Astrocyte of the cerebellum (primary cell): ENCODE results near the gene SPNS1.

ENCODE experiments used
- DNase-seq: peaks from one replicate; pipeline ENCODE4 v3.0.0-alpha.2; 2011; ENCODE audit warnings: low read depth
- H3K4me3 ChIP-seq: 2 replicates; pipeline ENCODE4 v1.5.1; 2011; ENCODE audit warnings: mild to moderate bottlenecking, low read depth, low read length, moderate library complexity
- CTCF ChIP-seq: IDR thresholded peaks from 2 replicates; pipeline ENCODE4 v1.5.1; 2012; ENCODE audit warnings: low read length, low read depth, moderate library complexity, mild to moderate bottlenecking; ENCODE audit errors: missing control alignments
- in situ Hi-C: cut with HindIII; loops from 2 replicates; pipeline ENCODE4 v1.10.0; 2017; ENCODE audit warnings: low sequenced_read_pairs

Gene SPNS1

GRCh38 chr16:28983644-28984043 is 9.1 kb downstream of the SPNS1 start:
- no peak for DNase-seq
- in situ Hi-C loops = no loop called here
- no peak overlapping the region for H3K4me3 ChIP-seq
- TF ChIP-seq CTCF = no peak

GRCh38 chr16:28984091-28984490 is 9.5 kb downstream of the SPNS1 start:
- in situ Hi-C loops = no loop called here
- DNase-seq = no peak
- H3K4me3 ChIP-seq = no peak overlapping the region
- no peak for TF ChIP-seq CTCF

- H3K4me3 ChIP-seq = no peak within 1 kb of the TSS
- DNase-seq = no peak
- TF ChIP-seq CTCF = no peak
- in situ Hi-C loops = no loop called here
Observed at GRCh38 chr16:28984619-28985135, 10.1 kb downstream of the SPNS1 start, which contains the start of gene LAT. LAT (plus strand) TSS chr16:28985052; CDS start chr16:28985418, 366 bp downstream.

DNA sequence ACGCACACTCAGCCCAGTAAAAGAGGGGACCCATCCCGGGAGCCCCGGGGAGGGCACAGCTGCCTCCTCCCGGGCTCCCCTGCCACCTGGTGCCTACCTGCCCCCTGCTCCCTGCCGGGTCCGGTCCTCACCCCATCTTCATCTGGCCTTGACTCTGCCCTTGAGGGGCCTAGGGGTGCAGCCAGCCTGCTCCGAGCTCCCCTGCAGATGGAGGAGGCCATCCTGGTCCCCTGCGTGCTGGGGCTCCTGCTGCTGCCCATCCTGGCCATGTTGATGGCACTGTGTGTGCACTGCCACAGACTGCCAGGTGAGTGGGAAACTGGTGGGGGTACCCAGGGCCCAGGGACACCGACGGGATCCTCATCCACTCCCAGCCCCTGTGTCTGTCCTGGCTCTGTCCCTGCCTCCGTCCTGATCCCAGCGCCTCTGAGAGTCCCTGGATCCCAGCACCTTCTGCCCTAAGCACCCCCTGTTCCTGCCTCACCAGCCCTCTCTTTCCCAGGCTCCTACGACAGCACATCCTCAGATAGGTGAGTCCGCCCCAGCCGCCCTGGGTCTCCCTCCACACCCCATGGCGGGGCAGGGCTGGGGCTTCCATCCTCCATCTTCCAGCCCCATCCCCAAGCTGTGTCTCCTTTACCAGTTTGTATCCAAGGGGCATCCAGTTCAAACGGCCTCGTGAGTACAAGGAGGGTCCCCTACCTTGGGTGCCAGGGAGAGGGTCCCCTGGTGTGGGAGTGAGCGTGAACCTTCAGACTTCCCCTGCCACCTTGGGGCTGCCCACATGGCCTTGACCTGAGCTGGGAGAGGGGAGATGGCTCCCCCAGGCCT is 10.8 kb downstream of the SPNS1 start:
- no peak for TF ChIP-seq CTCF
- in situ Hi-C loops = no loop called here
- no peak overlapping the region for H3K4me3 ChIP-seq
- DNase-seq = no peak

GRCh38 chr16:28986046-28986445 is 11.5 kb downstream of the SPNS1 start:
- no peak for DNase-seq
- no peak for TF ChIP-seq CTCF
- in situ Hi-C loops = no loop called here
- no peak overlapping the region for H3K4me3 ChIP-seq

DNA sequence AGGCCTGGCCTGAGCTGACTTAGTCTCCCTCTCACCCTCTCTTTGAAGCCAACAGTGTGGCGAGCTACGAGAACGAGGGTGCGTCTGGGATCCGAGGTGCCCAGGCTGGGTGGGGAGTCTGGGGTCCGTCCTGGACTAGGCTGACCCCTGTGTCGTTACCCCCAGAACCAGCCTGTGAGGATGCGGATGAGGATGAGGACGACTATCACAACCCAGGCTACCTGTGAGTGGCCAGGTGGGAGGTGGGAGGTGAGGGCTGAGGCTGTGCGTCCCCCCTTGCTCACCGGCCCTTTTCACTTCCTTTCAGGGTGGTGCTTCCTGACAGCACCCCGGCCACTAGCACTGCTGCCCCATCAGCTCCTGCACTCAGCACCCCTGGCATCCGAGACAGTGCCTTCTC is 11.9 kb downstream of the SPNS1 start:
- H3K4me3 ChIP-seq = no peak overlapping the region
- in situ Hi-C loops = no loop called here
- no peak for TF ChIP-seq CTCF
- DNase-seq = no peak
